Smooth muscle cell (in vitro differentiated cells): Measurements from ENCODE around the gene MYO1A. TPM values are rescaled to one million over a fixed set of nuclear protein-coding genes. Genes with fewer than 3 reads are reported as not detected.

Experiments used
- DNase-seq: peaks from one replicate; lab custom pipeline; 2025; ENCODE audit not compliant: unreplicated experiment; lab: John Stamatoyannopoulos, UW
- H2AFZ ChIP-seq: fragments of 200-600 bp; sonication (generic); 2 replicates; pipeline ENCODE4 v1.6.0; 2016; ENCODE audit warnings: antibody characterized with exemption, low read depth, mild to moderate bottlenecking
- H3F3A ChIP-seq: fragments of 200-600 bp; sonication (generic); 2 replicates; pipeline ENCODE4 v1.6.0; 2017; ENCODE audit warnings: antibody characterized with exemption, low read depth
- H3K27ac ChIP-seq: fragments of 200-600 bp; sonication (generic); 2 replicates; pipeline ENCODE4 v1.5.1; 2016; ENCODE audit warnings: low read depth, mild to moderate bottlenecking
- H3K27me3 ChIP-seq: fragments of 200-600 bp; sonication (generic); 2 replicates; pipeline ENCODE4 v1.6.1; 2016; ENCODE audit warnings: low read depth, mild to moderate bottlenecking
- H3K36me3 ChIP-seq: fragments of 200-600 bp; sonication (generic); 2 replicates; pipeline ENCODE4 v1.5.1; 2016; ENCODE audit warnings: low read depth
- H3K4me1 ChIP-seq: fragments of 200-600 bp; sonication (generic); 2 replicates; pipeline ENCODE4 v1.5.1; 2016; ENCODE audit warnings: low read depth
- H3K4me2 ChIP-seq: fragments of 200-600 bp; sonication (generic); 2 replicates; pipeline ENCODE4 v1.6.0; 2016; ENCODE audit warnings: mild to moderate bottlenecking
- H3K4me3 ChIP-seq: fragments of 200-600 bp; sonication (generic); 2 replicates; pipeline ENCODE4 v1.5.1; 2016; ENCODE audit warnings: mild to moderate bottlenecking
- H3K79me2 ChIP-seq: fragments of 200-600 bp; sonication (generic); 2 replicates; pipeline ENCODE4 v1.6.0; 2016; ENCODE audit warnings: low read depth, mild to moderate bottlenecking
- H3K9ac ChIP-seq: fragments of 200-600 bp; sonication (generic); 2 replicates; pipeline ENCODE4 v1.6.0; 2016; ENCODE audit warnings: low read depth
- H3K9me3 ChIP-seq: fragments of 200-600 bp; sonication (generic); replicated peaks from 2 replicates; pipeline ENCODE4 v1.5.1; 2016; ENCODE audit warnings: low read depth
- H4K20me1 ChIP-seq: fragments of 200-600 bp; sonication (generic); 2 replicates; pipeline ENCODE4 v1.6.0; 2016; ENCODE audit warnings: low read depth
- CTCF ChIP-seq: fragments of 200-600 bp; sonication (generic); IDR thresholded peaks from 2 replicates; pipeline ENCODE4 v1.5.1; 2017; ENCODE audit warnings: borderline replicate concordance, mild to moderate bottlenecking, antibody characterized with exemption; ENCODE audit not compliant: insufficient read depth, poor library complexity, severe bottlenecking
- WGBS: methylation state at CpG from one replicate; pipeline ENCODE4 v1.1.7; 2016; ENCODE audit warnings: low lambda C conversion rate; 5-methylcytosine and 5-hydroxymethylcytosine counted together
- polyA plus RNA-seq: library from polyadenylated mRNA; unstranded; fragments of >200 nt; fragmentation: Nextera tagmentation; extraction: Ambion mirVana; gene quantifications from 2 replicates; pipeline ENCODE4 v1.2.1, GENCODE V29; 2016
- total RNA-seq: library from RNA; depleted of rRNA; stranded (reverse); fragments of >200 nt; gene quantifications from 2 replicates; pipeline ENCODE4 v1.2.3, GENCODE V29; 2014

Gene MYO1A
- total and polyA plus RNA-seq, 2 experiments from 2014 or later: not detected

- Histone ChIP-seq H3K4me1 (no peaks in the 10 kb centered on the region), H4K20me1 (no peaks in the 10 kb centered on the region), H3F3A (peaks cover 5% of the 10 kb centered on the region), H3K79me2 (no peaks in the 10 kb centered on the region), H2AFZ (no peak overlapping the region), H3K4me3 (no peak overlapping the region), H3K27me3 (no peaks in the 10 kb centered on the region), H3K27ac (no peak overlapping the region), H3K4me2 (no peak overlapping the region), H3K9ac (no peak overlapping the region), H3K36me3 (no peaks in the 10 kb centered on the region), H3K9me3 (no peaks in the 10 kb centered on the region)
- WGBS: 96% methylated on average over 2 of the region's 2 CpGs
- no peak for DNase-seq
- no peak for TF ChIP-seq CTCF
These were observed 16.3 kb upstream of the MYO1A start for GRCh38 chr12:57066245-57066644.

- H4K20me1 ChIP-seq: no peaks in the 10 kb centered on the region
- no peak overlapping the region for H3K4me3 ChIP-seq
- peak overlapping the region; percentile 4 for H3K9ac ChIP-seq
- no peak for TF ChIP-seq CTCF
- no peak overlapping the region for H2AFZ ChIP-seq
- H3K27me3 ChIP-seq: no peaks in the 10 kb centered on the region
- 79% methylated on average over 5 of the region's 5 CpGs for WGBS
- H3K36me3 ChIP-seq: peaks cover under 1% of the 10 kb centered on the region
- peak overlapping the region; percentile 7 for H3K27ac ChIP-seq
- H3K9me3 ChIP-seq: no peaks in the 10 kb centered on the region
- no peak for DNase-seq
- H3F3A ChIP-seq: peaks cover 5% of the 10 kb centered on the region
- H3K4me2 ChIP-seq: no peak overlapping the region
- no peaks in the 10 kb centered on the region for H3K4me1 ChIP-seq
- no peaks in the 10 kb centered on the region for H3K79me2 ChIP-seq
These were observed 14.2 kb upstream of the MYO1A start for GRCh38 chr12:57063991-57064685.

- H3K4me3 ChIP-seq: no peak overlapping the region
- H3K9me3 ChIP-seq: no peaks in the 10 kb centered on the region
- no peak overlapping the region for H3K9ac ChIP-seq
- no peaks in the 10 kb centered on the region for H3K79me2 ChIP-seq
- no peak overlapping the region for H2AFZ ChIP-seq
- DNase-seq: no peak
- H3K27ac ChIP-seq: no peak overlapping the region
- 100% methylated on average over 1 of the region's 1 CpG for WGBS
- no peaks in the 10 kb centered on the region for H4K20me1 ChIP-seq
- TF ChIP-seq CTCF: no peak
- no peaks in the 10 kb centered on the region for H3K4me1 ChIP-seq
- H3K27me3 ChIP-seq: no peaks in the 10 kb centered on the region
- no peaks in the 10 kb centered on the region for H3F3A ChIP-seq
- H3K36me3 ChIP-seq: peaks cover 7% of the 10 kb centered on the region
- H3K4me2 ChIP-seq: no peak overlapping the region
These were observed 8.5 kb upstream of the MYO1A start for GRCh38 chr12:57058454-57058853.

GRCh38 chr12:57057067-57057751 is 7.3 kb upstream of the MYO1A start:
- H3F3A ChIP-seq: no peaks in the 10 kb centered on the region
- no peak overlapping the region for H2AFZ ChIP-seq
- no peaks in the 10 kb centered on the region for H4K20me1 ChIP-seq
- no peak overlapping the region for H3K4me2 ChIP-seq
- no peak for DNase-seq
- no peaks in the 10 kb centered on the region for H3K79me2 ChIP-seq
- H3K4me3 ChIP-seq: no peak overlapping the region
- no peak overlapping the region for H3K9ac ChIP-seq
- no peak for TF ChIP-seq CTCF
- no peaks in the 10 kb centered on the region for H3K27me3 ChIP-seq
- peaks cover 7% of the 10 kb centered on the region for H3K36me3 ChIP-seq
- WGBS: 95% methylated on average over 6 of the region's 6 CpGs
- H3K9me3 ChIP-seq: no peaks in the 10 kb centered on the region
- H3K27ac ChIP-seq: no peak overlapping the region
- no peaks in the 10 kb centered on the region for H3K4me1 ChIP-seq
